ENCODE measurements around the gene ABCD2. TPM values are rescaled to one million over a fixed set of nuclear protein-coding genes. Genes with fewer than 3 reads are reported as not detected.

ABCD2 gene
- total and polyA plus RNA-seq, 2 of the 4 experiments (the other 2 are of a cell fraction), result not detected

GRCh38 chr12:39643052-39643451, 23.4 kb upstream of the ABCD2 start:
- Histone ChIP-seq H3K4me3 (ENCODE audit: insufficient read depth, low read depth, low read length) (no peak overlapping the region), H3K14ac (replicated peaks; ENCODE audit: low read depth, low read length) (no peak overlapping the region), H4K5ac (ENCODE audit: low read depth, low read length) (no peak overlapping the region), H3K4me1 (ENCODE audit: control insufficient read depth, insufficient read depth, low read length) (no peaks in the 10 kb centered on the region), H3K18ac (ENCODE audit: low read depth, low read length) (no peak overlapping the region), H3K9me1 (ENCODE audit: insufficient read depth, low read length) (no peaks in the 10 kb centered on the region), H4K91ac (ENCODE audit: insufficient read depth, low read depth, low read length) (no peak overlapping the region), H2AFZ (replicated peaks; ENCODE audit: low read length, poor library complexity) (no peak overlapping the region), H3K56ac (ENCODE audit: extremely low read depth, insufficient read depth, low read length) (no peak overlapping the region), H2AK9ac (replicated peaks; ENCODE audit: low read depth, low read length, poor library complexity) (no peak overlapping the region), H3K36me3 (ENCODE audit: control insufficient read depth, insufficient read depth, low read length) (no peaks in the 10 kb centered on the region), H3K27ac (ENCODE audit: insufficient read depth, low read length) (no peak overlapping the region), H3K79me1 (ENCODE audit: low read depth in 1 of 2, low read length in 2 of 2) (no peaks in the 10 kb centered on the region), H4K8ac (ENCODE audit: low read depth in 2 of 2, low read length in 2 of 2) (no peak overlapping the region), H3K27me3 (ENCODE audit: control insufficient read depth, insufficient read depth, low read length) (no peaks in the 10 kb centered on the region), H2BK20ac (ENCODE audit: low read depth, low read length) (no peak overlapping the region), H2BK120ac (ENCODE audit: low read depth, low read length) (no peak overlapping the region), H4K20me1 (ENCODE audit: insufficient read depth, low read length) (no peaks in the 10 kb centered on the region), H3K9me3 (ENCODE audit: control insufficient read depth, insufficient read depth, low read length) (no peaks in the 10 kb centered on the region), H3K23ac (ENCODE audit: low read depth, low read length) (no peak overlapping the region), H2BK5ac (ENCODE audit: low read depth, low read length, poor library complexity, severe bottlenecking) (no peak overlapping the region), H3K4ac (ENCODE audit: low read depth, low read length) (no peak overlapping the region), H2BK15ac (ENCODE audit: low read depth, low read length) (no peak overlapping the region), H3K9ac (ENCODE audit: low read depth, low read length) (no peak overlapping the region), H2AK5ac (ENCODE audit: low read depth, low read length) (no peak overlapping the region), H3K4me2 (ENCODE audit: low read depth, low read length) (no peak overlapping the region)
- intact Hi-C loops (cut with micrococcal nuclease) (no loop called here), in situ Hi-C loops (cut with MboI; ENCODE audit: low sequenced_read_pairs) (no loop called here), dilution Hi-C loops (cut with HindIII; ENCODE audit: low sequenced_read_pairs, unreplicated experiment) (no loop called here)
- DNase-seq (no peak), ATAC-seq (ENCODE audit: low read depth) (no peak)
- no peak for TF ChIP-seq NFE2L2 (IDR thresholded peaks at IDR 0.05; ENCODE audit: low read depth, low read length)
- no peak for TF ChIP-seq CTCF (conservative IDR thresholded peaks at IDR 0.05; ENCODE audit: low read depth, low read length)
- no peak for TF ChIP-seq MXI1 (IDR thresholded peaks at IDR 0.05; ENCODE audit: borderline replicate concordance, low read depth, low read length)
- no peak for TF ChIP-seq RAD21 (IDR thresholded peaks at IDR 0.05; ENCODE audit: low read length)
- no peak for TF ChIP-seq FOS (IDR thresholded peaks at IDR 0.05; ENCODE audit: low read depth, low read length)
- TF ChIP-seq MAZ (IDR thresholded peaks at IDR 0.05; ENCODE audit: borderline replicate concordance, low read depth, low read length), result no peak
- POLR2A ChIA-PET (ENCODE audit: unreplicated experiment), result no interaction called here
- BruUV-seq (replicated peaks), result no TSS peak
- WGBS, 2 experiments (ENCODE audit: extremely low coverage in 2 of 2, insufficient read length in 1 of 2), result no CpG with 5 or more reads among the region's 1 CpG
- CTCF ChIA-PET, result no interaction called here
